GM18505 (cell line): ENCODE data around the gene RAB37.

Experiments used
- ATAC-seq: cut with Tn5 transposase; IDR thresholded peaks from one replicate; pipeline ENCODE4 v1.9.1; 2021; ENCODE audit not compliant: unreplicated experiment
- POLR2A ChIP-seq: IDR thresholded peaks from 4 replicates; pipeline ENCODE4 v1.6.1; 2011; ENCODE audit warnings: borderline replicate concordance; ENCODE audit not compliant: insufficient read depth, insufficient read length; ENCODE audit errors: extremely low read depth

Gene RAB37

DNA sequence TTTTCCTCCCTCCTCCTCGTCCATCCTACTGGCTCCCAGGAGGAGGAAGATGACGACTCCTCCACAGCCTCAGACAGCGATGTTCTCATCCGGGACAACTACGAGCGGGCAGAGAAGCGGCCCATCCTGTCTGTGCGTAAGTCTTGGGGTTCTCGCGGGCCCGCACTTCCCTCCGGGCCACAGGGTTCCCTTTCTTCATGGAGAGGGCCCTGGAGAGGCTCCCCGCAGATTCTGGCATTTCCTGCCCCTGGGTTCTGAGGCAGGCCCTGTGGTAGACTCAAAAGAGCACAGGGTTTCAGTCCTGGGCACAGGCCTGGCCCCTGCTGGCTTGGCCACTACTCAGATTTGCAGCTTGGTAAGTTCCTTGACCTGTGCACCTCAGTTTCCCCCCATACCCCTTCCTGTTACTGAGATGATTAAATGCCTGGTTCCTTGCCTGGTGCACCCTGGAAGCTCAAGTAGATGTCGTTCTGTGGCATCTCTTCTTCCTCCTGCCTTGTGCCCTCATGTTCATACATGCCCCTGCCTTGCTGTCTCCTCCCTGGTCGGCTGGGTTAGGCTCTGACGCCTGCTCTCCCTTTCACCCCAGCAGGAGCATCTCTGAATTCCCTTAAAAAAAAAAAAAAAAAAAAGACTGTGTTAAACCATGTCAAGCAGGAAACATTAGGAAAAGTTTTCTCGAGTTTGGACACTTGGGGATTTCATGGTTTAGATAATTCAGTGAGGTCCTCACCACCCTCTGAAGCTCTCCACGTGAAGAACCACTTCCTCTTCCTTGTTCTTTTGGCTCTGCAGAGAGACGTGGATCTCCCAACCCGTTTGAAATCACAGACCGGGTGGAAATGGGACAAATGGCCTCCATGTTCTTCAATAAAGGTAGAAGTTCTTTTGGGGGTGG is 53.4 kb downstream of the RAB37 start:
- ATAC-seq = no peak

DNA sequence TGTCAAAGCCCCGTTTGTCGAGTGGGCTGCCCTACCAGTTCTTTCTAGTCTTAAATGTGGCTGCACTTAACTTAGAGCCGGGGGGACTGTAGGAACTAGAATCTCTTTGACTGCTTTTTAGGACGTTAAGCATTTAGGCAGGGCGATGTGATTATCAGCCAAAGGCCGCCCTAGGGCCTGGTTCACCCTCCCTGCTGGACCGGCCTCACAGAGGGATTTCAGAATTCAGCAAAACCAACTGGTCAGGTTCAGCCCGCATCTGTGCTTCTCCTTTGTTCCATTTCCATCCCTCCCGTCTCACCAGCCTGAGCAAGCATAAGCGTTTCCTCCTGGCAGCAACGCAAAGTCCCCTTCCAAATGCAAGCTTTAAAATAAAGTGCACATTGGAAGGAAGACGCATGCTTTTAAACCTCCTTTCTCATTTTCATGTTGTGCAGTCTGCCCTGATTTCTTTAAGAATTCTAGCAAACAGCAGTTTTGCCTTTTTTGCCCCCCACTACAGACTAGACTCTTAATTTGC is 55.6 kb downstream of the RAB37 start:
- ATAC-seq = no peak
- TF ChIP-seq POLR2A = no peak

More for the DNA sequence above, 53.4 kb downstream of the RAB37 start:
- TF ChIP-seq POLR2A = no peak

GRCh38 chr17:74795327-74796020 is 58.4 kb downstream of the RAB37 start:
- ATAC-seq = no peak
- TF ChIP-seq POLR2A = no peak

GRCh38 chr17:74796211-74796610 is 59.2 kb downstream of the RAB37 start:
- no peak for TF ChIP-seq POLR2A
- ATAC-seq = no peak

GRCh38 chr17:74796866-74797265 is 59.8 kb downstream of the RAB37 start:
- no peak for TF ChIP-seq POLR2A
- ATAC-seq = no peak
